NCI-H187 (cell line): ENCODE results near the gene SEC24B.
"Not testable (repeated sequence)": the region's sequence is repeated elsewhere in the genome, so short reads cannot be mapped to it uniquely, and the experiment has no call there.

ENCODE experiments used
- DNase-seq, 2 experiments: peaks; one replicate each; lab custom pipeline; 2025; lab: John Stamatoyannopoulos, UW

The SEC24B gene

DNA sequence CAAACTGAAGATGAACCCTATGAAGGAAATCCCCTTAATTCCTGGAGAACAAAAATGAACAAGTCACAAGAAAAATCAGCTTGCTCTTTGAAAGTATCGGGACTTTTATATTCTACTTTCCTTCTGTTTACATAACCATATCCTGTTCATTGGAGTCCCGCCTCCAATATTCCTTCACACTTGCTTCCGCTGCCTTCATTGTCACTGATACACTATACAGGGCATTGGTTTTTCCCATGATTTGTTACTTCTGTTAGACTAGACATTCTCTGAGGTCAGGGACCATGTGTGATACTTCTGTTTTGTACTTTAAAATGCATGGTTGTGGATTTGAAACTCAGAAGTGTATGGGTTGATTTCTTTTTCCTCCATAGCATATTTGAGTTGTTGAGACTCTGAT is 145.2 kb downstream of the SEC24B start:
- DNase-seq = no peak

DNA sequence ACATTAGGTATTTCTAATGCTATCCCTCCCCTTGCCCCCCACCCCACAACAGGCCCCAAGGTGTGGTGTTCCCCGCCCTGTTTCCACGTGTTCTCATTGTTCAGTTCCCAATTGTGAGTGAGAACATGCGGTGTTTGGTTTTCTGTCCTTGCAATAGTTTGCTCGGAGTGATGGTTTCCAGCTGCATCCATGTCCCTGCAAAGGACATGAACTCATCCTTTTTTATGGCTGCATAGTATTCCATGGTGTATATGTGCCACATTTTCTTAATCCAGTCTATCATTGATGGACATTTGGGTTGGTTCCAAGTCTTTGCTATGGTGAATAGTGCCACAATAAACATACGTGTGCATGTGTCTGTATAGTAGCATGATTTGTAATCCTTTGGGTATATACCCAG is 146.4 kb downstream of the SEC24B start:
- DNase-seq = not testable (repeated sequence)

DNA sequence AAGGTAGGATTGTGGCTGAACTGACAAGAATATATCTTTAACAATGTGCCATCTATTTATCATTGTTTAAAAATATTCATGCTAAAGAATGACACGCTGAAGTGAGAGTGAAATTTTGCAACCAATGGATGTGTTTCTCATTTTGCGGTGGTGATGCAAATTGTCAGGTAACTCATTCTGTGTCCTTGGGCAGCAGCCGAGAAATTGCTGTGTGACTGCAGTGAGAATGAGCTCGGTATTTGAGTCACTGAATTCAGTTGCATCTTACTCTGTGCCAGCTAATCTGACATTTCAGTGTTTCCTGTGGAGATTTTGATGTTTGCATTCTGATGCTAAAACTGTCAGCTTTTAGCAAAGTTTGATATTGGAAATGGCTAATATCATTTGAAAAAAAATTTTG is 154.6 kb downstream of the SEC24B start:
- DNase-seq = no peak

DNA sequence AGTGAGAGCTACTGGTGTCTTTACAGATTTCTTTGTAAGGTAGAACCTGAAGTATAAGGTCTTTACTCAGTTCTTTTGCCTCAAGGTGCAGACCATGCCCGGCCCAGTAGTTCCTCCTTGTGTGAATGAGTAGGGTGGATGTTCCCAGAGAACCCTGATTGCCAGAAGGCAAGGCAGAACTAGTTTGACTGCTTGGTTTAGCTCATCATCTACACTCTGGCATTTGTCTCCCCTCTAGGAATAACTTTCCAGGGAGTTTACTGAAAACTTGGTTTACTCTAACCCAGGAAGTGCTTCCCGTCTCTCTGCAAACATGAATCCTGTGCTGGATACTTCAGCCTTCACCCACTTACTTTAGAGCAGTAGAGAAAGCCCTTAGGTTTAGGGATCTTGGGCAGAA is 155.5 kb downstream of the SEC24B start:
- no peak for DNase-seq

DNA sequence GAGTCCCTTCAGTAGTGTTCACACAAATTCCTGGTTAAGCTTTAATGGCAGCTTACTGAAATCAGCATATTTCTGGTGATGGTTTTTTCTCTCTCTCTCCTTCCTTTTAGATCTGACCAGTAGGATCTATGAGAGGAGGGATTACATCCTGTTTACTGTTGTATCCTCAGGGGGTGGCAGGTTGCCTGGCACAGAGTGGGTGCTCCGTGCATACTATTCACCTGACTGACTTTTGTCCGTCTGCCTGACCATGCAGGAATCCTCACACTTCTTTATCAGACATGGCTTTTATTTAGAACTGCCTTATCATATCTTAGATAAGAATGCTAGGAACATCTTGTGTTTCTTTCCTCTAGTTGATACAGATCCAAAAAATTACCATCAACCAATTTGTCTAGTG is 156.0 kb downstream of the SEC24B start:
- no peak for DNase-seq
